GM11168 (cell line): ENCODE data around the gene TMEM219.

Experiments used
- in situ Hi-C: fragments of 300-500 bp; cut with MboI; formaldehyde crosslinking; loops from one replicate; pipeline ENCODE4 v1.12.0; 2022; ENCODE audit warnings: low sequenced_read_pairs; ENCODE audit not compliant: unreplicated experiment

TMEM219 gene

GRCh38 chr16:29993903-29994599 lies 32.2 kb downstream of the TMEM219 start:
- in situ Hi-C loops: no loop called here

DNA sequence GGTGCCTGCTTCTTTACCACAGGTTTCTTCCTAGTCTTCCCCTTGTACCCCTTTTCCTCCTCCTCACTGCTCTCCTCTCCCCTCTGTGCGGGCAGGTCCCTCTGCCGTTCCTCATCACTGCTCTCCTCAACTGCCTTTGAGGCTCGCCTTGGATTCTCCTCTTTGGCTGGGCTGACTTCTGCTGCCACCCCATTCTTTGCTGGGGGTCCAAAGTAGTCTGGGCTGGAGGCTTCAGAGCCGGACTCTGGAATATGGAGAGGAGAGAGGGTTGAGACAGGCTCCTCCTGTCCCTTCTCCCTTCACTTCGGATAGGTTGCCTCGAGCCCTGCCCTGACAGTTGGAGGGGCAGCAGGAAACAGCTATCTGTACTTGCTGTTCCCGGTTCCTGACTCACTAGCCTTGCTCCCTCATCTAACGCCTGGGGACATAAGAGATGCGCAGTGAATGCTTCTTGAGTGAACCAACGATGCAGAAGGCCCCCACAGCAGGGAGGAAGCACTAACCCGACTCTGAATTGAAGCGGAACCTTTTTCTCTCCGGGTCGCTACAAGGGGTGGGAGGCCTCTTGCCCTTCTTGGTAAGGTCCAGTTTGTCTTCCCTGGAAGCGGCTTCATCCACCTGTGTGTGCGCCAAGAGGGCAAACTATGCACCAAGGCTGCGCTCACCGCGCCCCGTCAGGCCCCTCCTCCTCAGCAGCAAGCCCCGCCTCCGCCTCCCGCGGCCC lies 32.9 kb downstream of the TMEM219 start:
- in situ Hi-C loops: no loop called here

GRCh38 chr16:29995324-29995910 lies 33.5 kb downstream of the TMEM219 start, which contains the start of gene HIRIP3:
Gene HIRIP3, minus strand, starts transcription at chr16:29995617. Its CDS starts 12 bp downstream, at chr16:29995605.
- in situ Hi-C loops: no loop called here

DNA sequence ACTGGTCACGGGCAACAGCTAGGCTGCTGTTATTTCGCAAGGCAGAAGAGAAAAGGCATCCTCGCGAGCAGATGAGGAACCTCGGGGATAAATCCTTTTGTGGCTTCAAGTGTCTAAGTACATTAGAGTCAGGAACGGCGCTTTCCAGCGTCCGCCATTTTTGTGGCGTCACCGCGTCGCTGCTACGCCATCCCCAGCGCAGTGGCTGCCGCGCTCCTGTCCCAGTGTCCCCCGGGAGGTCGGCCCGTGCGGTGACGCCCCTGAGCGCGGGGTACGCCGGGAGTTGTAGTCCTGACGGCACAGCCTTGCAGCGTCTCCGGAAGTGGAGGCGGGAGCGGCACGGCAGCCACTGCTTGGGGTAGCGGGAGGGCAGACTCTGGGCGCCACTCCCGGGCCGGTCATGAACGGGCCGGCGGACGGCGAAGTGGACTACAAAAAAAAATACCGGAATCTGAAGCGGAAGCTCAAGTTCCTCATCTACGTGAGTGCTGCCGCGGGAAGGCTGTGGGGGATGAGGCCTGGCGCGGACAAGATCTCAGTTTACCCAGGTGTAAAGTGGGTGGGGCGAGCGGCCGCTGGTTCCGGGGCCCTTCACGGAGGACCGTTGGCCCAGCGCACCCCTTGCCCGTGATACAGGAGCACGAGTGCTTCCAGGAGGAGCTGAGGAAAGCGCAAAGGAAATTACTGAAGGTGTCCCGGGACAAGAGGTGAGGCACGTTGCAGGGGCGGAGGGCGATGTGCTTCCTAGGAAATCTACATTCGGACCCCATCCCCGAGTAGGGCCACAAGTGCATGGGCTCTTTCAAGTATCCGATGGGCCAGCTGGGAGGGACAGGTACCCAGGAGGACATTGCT lies 34.3 kb downstream of the TMEM219 start, which contains the start of gene INO80E:
Gene INO80E, plus strand, starts transcription at position 331 of the 855 bp plus-strand sequence. Its CDS starts 70 bp downstream, at position 401.
- in situ Hi-C loops: no loop called here

- in situ Hi-C loops: no loop called here
Measured at GRCh38 chr16:29996766-29997250, 34.9 kb downstream of the TMEM219 start.

DNA sequence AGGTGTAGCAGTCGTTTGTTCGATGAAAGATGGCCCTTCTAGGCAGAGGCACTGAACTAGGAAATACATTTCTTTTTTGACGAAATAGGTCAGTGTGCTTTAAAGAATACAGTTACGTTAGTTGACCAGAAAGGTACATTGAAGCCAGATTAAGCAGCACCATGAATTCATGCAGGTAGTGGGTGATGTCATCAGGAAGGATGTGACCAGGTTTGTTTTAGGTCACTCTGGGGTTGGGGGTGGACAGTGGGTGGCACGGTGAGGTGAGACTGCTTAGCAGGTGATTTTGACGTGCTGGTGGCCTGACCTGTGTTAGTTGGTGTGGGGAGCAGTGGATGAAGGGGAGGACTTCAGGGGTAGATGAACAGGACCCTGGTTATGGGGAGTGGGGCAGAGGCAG lies 37.7 kb downstream of the TMEM219 start:
- in situ Hi-C loops: no loop called here

GRCh38 chr16:30000735-30001631 lies 39.1 kb downstream of the TMEM219 start:
- in situ Hi-C loops: no loop called here

DNA sequence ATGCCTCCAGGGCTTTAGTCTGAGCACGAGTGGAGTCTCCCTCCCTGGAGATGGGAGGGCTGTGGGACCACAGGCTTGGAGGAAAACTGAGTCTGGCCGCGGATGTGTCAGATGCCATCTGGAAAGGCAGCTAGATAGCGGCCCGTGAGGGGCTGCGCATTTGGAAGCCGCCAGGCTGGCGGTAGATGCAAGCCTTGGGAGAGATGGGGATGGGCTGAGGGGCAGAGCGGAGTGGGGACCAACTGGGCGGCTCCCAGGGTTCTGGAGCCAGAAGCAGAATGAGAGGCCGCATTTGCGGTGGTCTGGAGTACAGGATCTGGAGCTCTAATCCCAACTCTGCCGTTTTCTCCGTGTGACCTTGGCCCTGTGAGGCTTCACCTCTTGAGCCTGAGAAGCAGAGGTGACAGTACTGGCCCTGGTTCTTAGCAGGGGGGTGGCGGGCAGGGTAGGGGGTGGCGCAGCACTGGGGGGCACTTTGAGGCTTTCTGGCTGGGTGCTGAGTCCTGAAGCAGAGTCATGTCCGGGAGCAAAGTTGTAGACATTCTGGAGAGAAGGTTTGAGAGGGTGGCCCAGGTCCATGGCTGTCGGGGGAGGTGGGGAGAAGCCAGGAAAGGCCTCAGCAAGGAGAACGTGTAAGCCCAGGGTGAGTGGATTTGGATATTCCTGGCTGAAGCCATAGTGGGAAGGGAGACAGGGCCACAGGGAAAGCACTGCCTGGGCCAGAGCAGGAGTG lies 40.9 kb downstream of the TMEM219 start:
- in situ Hi-C loops: no loop called here

GRCh38 chr16:30003670-30004423 lies 42.0 kb downstream of the TMEM219 start:
- in situ Hi-C loops: no loop called here

DNA sequence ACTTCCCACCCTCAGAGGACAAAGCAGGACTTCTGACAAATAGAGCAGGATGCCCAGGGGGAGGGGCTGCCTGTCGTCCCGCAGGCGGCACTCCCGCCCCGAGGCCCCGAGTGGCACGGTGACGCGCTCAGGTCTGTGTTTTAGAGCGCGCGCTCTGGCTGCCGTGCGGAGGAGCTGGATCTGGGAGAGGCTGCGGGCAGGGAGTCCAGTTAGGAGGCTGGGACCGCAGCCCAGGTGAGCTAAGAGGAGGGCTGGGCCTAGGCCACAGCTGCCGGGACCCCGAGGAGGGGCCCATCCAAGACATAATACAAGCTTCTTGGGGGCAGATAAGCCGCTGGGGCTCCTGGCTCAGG lies 42.5 kb downstream of the TMEM219 start:
- in situ Hi-C loops: no loop called here

DNA sequence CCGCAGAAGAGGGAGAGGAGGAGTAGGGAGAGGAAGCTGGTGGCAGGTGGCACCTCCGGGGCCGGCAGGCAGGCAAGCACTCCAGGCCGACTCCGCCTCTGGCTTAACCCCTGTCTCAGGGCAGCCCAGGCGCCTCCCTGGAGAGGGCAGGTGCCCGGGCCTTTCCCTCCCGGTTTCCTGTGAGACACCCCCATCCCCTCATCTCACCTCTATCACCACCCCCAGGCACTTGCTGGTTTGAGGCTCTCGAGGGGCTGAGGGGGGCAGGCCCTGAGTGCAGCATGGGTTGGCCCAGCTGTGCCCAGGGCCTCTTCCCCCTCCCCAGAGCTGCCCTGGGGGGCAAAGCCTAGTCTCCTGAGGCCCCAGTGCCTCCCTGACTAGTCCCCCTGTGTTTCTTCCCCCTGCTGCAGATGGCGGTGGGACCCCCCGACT lies 42.9 kb downstream of the TMEM219 start:
- in situ Hi-C loops: no loop called here

- in situ Hi-C loops: no loop called here
Measured at GRCh38 chr16:30005341-30006094, 43.6 kb downstream of the TMEM219 start.

- in situ Hi-C loops: no loop called here
Measured at GRCh38 chr16:30006095-30006473, 44.2 kb downstream of the TMEM219 start.

DNA sequence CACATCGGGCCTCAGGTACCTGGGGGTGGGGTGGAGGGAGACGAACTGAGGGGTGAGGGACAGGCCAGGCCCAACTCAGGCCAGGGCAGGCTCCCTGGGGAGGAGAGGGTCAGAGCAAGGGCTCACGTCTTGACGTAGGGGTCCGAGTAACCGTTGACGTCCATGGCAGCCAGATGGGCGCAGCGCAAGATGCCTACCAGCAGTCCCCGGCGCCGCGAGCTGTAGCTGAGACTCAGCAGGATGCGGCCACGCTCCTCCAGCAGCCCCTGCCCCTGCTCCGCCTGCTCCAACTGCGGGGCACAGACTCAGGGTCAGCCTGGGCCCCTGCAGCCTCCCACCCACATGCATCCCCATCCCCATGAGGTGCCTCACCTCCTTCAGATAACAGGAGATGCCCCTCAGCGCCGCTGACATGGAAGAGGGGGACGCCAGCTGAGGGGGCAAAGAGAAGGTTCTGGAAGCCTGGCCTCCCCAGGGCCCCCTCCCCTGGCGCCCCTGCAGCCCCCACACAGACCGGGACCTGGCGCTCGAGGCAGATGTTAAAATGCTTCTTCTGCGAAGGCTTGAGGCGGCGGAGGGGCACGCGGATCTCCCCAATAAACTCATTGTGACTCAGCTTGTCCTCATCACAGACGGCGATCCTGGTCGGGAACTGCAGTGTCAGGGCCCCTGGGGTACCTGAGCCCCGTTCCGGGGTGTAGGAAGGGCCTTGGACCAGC lies 44.9 kb downstream of the TMEM219 start:
- in situ Hi-C loops: no loop called here

DNA sequence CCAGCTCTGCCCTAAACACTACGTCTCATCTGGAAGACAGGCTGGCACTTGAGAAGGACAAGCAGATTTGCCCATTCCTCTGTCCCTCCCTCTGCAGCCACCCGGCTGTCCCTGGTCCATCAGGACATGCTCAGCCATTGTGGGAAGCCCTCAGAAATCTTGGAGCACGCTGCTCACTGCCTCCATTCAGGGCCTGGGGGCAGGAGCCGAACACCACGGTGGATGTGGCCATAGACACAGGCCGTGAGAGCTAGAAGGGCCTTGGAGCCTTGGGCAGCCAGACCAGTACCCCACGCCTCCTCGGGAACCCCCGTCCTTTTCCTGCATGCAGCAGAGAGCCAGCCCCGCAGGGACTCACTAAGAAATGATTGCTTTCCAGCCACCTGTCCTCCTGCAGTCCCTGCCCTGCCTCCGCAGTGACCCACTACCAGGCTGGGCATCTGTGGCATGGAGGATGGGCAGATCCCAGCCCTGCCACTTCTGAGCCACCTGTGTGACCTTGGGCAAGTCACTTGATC lies 45.6 kb downstream of the TMEM219 start:
- in situ Hi-C loops: no loop called here

GRCh38 chr16:30009085-30009862 lies 47.4 kb downstream of the TMEM219 start:
- in situ Hi-C loops: no loop called here
